Activated naive CD4-positive, alpha-beta T cell (primary cell): ENCODE results near the gene TMEM94.

ENCODE experiments used
- DNase-seq, 4 experiments: peaks; one replicate each; lab custom pipeline; 2025; lab: John Stamatoyannopoulos, UW

TMEM94 gene

DNA sequence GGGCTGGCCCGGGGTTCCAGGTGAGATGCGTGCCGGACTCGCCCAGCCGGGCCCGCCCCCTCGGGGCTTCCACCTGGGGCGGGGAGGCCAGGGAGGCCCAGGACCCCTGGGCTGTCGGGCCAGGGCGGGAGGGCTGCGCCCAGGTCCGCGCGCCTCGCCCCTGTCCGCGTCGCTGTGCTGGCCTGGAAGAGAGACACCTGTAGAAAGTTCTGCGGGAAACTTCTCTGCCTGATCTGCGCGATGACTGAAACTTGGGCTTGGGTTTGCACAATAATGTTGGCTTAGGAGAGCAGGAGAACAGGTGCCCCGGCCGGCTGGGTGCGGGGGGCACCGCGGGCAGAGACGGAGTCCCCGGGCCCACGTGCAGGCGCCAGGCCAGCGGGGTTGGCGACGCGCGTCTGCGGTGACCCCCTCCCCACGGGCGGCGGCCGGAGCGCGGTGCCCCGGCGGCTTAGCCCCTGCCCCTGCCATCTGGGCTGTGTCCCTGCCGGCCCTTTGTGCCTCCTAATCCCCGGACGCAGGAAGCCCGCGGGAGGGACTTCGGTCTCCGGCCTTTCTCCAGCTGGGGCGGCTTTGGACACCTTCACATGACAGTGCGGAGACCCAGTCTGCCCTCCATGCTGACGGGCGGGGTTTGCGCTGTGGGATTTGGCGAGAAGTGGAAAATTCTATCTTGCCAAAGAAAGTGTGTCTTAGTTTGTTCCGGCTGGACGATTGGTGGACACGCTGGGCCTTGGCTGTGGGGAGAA is 69.5 kb downstream of the TMEM94 start:
- no peak for DNase-seq

DNA sequence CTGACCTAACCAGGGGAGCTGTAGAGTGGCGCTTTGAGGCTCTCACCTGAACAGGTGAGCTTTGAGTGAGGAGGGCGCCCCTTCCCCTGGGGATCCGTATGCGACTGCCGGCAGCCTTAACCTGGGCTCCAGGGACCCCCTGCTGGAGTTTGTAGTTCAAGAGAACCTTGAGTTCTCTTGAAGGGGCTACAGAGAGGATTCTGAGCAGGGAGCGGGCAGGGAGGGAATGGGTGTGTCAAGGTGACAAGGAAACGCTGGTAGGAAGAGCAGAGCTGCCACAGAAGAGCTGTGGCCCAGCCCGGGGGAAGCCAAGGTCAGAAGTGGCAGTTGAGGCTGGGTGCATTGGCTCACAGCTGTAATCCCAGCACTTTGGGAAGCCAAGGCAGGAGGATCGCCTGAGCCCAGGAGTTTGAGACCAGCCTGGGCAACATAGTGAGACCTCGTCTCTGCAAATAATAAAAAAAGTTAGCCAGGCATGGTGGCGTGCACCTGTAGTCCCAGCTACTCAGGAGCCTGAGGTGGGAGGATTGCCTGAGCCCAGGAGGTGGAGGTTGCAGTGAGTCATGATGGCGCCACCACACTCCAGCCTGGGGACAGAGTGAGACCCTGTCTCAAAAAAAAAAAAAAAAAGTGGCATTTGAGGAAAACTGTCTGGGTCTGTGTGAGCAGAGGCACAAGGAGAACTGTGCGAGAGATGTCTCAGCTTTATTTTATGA is 70.3 kb downstream of the TMEM94 start:
- no peak for DNase-seq

DNA sequence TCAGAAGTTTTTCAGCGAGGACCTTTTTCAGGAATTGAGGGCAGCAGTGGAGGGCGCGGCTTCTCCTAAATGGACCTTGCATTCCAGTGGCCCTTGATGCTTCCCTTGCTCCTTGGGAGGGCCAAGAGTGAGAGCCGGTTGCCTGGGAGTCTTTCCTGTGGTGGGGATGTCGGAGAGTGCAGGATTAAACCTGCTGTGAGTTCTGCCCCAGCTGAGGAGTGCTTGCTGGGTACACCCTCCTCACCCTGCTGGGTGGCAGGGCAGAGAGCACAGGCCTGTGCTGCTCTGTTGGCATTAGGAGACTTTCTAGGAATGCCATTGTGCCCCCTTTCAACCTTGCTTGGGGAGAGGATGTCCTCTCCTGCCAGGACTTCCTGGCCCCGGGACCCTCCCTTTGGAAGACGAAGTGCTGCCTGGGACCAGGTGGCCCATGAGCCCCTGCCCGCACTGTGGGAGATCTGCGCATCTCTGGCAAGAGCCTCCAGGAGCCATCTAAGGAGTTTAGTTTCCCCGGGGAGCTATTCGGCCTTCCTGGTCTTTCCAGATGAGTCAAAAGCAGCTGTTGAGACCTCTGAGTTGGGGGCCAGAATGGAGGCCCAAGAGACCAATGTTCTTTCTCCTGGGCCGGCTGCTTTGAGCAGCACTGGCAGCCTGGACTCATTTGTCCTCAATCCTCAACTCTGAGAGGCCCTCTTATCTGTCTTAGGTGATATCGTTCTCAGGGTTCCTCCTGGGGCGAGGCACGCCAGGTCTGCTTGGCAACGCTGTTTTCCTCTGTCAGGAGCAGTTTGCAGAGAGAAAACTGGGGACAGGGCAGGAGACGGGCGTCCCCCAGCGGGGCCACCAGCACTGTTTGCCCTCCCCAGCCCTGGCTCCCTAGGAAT is 74.6 kb downstream of the TMEM94 start:
- DNase-seq, result no peak

DNA sequence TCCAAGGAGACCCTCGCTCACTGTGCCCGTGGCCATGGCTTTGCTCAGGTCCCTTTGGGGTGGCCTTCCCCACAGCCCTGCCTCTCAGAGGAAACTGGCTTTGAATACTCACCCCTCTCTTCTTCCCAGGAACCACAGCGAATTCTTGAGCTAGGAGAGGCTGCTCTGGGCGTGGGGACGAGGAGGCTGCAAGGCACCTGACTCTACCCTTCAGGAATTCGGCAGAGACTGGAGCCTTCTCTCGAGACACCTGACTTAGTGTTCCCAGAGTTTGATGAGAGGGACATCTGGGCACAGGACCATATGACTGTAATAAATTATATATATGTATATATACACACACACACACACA is 75.3 kb downstream of the TMEM94 start:
- DNase-seq, result no peak

DNA sequence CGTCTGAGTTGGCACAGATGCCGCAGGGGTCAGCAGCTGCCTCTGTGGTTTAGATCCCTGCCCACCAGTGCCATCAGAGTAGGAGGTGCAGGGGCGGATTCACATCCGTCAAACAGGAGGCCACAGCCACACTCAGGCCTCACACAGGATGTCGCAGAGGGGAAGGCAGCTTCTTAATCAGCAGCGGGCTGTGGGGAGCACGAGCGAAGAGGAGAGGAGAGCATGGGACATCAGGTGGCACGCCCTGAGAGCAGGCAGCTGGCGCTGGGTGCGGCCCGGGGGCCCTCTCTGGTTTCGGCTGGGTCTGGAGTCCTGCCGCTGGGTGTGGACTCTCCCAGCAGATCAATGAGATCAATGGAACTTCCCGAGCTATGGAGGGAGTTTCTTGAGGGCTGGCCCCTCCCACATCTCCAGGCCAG is 78.7 kb downstream of the TMEM94 start:
- peak in 2 of 4 experiments; percentile 17 to 24 for DNase-seq

DNA sequence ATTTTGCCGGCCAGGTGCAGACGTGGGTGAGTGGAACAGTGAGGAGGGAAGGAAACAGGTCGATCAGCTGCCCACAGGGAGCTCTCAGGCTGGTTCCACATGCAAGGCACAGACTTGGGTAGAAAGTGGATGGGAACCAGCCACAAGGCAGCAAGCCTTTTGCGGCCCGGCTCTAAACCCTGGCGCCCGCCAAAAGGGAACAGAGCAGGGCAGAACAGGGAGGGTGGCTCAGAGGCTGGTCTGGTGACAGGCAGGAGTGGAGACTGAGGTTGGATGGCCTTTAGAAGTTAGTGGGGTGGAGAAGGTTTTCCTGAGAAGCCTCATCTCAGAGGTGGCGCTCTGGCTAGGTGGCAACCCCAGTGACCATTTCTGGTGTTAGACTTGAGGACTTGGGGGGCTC is 79.4 kb downstream of the TMEM94 start:
- DNase-seq, result no peak

DNA sequence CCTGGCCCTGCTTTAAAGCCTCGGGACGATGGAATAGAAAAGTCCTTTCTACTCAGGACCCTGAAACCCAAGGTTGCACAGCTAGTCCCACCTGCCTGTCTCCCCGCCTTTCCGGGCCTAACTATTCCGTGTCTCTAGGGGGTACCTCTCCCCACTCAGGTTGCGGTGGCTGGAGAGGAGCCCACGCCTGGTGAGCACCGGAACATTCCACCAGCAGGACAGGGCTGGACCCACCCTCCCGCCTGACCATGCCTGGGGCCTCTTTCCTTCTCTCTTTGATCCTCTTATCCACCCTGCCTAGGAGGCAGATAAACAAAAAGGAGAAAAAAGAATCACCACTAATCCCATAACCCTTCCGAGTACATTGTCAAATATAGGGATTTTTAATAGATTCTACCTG is 79.9 kb downstream of the TMEM94 start:
- DNase-seq, result no peak

DNA sequence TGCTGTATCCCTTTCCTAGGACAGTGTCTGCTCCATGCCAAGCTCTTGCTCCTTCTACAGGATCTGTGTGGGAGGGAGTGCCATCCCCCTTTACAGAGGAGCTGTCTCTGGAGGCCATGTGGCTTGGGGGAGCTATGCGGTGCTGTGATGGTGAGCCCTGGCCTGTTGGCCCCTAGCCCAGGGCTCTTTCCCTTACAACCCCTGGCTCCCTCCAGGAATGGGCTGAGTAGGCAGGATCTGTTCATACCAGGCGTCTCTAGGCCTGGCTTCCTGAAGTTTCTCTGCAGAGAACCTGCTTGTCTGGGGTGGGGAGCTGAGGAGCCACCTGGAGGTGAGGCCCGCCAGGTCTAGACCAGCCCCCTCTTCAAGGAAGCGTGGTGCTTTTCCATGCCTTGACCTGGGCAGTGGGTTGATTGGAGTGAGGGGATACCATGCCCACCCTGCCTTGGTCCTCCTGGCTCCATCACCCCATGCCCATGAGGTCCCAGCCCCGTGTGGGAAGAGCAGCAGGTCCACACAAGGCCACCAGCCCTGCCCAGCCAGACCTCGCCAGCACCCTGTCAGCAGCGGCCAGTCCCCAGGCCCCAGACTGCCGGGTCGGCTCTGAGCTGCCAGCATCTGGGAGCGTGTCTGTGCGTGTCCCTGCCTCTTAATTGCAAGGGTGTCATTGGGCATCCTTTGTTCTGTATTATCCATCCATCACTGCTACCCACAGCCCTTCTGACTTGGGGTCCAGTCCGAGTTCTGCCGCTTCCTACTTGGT is 83.7 kb downstream of the TMEM94 start:
- no peak for DNase-seq

DNA sequence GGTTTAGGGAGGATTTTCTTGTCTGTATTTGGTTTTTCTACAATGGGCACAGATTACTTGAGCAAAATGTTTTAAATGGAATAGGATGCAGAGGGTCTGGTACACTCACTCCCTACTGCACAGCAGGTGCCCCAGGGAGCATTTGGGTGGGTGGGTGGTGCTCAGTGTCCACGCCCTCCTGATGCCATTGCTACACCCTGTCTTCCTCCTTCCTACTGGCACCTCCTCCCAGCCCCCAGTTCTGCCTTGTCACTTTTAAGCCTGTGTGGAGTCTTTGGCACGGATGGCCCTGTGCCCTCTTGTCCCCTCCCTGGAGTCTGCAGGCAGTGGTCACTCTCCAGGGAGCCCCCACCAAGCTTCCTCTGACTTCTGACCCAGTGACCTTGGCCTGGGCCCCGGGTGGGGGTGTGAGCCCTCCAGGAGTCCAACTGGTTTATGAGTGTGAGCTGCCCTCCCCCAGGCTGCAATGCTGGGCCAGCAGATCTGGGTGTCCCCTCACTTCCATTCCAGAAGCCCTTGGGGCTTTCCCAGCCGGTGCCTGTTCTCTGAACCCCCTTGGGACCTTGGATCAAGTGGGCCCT is 84.6 kb downstream of the TMEM94 start:
- DNase-seq, result no peak

DNA sequence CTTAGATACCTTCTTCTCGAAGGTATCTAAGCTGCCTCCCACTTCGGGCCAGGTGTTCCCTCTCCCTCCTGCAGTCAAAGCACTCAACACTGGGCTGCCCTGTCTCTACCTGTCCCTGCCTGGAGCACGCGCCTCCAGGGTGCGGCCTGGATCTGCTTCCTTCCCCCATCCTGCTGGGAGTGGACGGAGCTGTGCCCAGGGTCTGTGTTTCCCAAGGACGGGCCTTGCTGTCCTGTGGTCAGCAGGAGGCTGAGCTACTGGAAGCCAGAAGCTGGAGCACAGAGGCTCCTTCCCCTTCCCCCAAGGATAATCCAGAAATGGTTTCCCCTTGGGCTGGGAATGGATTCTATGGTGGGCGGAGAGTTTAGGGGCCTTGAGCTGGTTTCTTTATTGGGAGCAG is 85.8 kb downstream of the TMEM94 start:
- DNase-seq, result no peak

DNA sequence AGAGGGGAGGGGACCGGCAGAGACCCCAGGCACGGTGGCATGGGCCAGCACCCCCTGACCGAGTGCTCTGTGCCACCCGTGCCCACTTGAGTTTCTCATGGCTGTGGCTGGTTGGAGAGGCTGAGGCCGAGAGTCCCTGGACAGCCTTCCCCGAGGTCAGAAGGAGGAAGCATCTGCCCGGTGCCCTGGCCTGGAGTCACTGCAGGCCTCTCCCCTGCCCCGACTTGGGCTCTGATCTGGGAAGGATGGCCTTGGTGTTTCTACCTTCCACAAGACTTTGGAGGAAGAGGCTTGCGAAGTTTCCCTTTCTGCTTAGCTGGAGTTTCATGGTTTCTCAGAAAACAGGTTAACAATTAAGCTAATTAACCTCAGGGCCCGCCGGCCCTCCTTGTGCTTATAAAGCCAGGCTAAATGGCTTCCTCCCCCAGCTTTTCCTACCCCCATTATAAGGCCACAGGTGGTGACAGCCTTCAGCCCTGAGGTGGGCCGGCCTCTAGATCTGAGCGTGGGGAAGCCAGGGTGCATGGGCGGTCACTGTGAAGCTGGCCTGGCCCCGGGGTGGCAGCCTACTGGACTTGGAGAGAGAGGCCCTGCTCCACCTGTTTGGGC is 86.4 kb downstream of the TMEM94 start:
- DNase-seq, result no peak

DNA sequence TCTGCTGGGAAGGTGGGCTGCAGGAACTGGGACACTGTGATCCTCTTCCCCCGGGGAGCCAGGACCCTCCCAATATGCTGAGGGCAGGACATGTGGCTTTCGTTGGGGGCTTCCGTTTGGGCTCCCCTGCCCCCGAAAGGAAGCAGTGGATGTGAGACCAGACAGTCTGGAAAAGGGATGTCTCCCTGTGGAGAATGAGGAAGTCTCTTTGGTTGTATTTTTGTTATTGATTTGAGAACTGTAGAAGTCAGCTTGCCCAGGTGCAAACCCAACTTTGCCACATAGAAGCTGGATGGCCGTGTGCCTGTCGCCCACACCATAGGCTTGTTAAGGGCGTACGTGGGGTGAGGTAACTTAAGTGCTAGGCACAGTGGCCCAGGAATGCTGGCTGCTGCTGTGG is 87.8 kb downstream of the TMEM94 start:
- no peak for DNase-seq

DNA sequence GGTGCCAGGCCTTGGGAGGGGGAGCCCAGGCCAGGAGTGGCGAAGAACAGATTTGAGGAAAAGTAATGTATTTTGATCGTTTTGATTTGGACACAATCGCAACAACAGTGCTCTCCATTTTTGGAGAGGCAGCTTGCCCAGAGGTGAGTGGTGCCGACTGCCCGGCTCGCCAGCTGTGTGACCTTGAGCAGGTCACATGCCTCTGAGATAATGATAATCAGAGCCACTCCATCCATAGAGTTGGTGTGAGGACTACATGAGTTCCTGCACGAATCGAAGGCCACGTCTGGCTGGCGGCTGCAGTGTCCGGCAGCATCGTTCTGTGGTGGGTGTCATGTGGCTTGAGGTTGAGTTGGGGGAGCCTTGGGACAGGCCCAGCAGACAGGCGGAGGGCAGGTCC is 89.7 kb downstream of the TMEM94 start:
- DNase-seq, result no peak

DNA sequence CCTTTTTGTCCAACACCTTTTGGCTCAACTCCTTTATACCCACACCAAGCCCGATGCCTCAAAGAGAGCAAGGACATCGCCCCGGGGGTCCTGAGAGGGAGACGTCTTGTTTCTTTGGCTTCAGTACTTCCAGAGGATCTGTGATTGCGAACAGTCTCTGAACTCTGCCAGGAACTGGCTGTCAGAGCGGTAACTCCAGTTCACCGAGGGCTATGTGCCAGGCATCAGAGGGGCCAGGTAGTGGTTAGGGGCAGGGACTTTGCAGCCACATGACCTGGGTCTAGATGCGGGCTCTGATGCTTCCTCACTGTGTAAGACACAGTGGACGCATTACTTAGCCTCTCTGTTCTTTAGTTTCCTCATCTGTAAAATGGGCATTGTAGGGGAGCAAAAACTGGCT is 90.7 kb downstream of the TMEM94 start:
- no peak for DNase-seq

DNA sequence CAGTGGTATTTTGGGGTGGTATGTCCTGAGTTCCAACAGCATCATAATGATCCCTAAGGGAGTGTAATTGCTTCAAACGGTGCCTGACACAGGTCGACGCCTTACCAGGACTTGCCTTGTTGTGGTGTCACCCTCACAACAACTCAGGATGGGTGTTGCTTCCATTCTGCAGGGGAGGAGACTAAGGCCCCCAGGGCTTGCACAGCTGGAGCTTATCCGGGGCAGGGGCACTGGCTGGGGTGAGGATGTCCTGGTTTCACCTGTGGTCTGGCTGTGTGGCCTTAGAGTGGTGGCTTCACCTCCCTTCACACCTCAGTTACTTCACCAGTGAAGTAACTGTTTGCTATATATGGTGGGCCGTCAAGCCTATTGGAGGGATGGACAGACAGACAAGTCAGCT is 92.4 kb downstream of the TMEM94 start:
- no peak for DNase-seq
